Astrocyte (in vitro differentiated cells and primary cell): ENCODE data around the gene ACSBG1. TPM values are rescaled to one million over a fixed set of nuclear protein-coding genes. Genes with fewer than 3 reads are reported as not detected.

ENCODE experiments used
- DNase-seq: peaks from one replicate; pipeline ENCODE4 v3.0.0-alpha.2; 2010; ENCODE audit warnings: low read depth
- FAIRE-seq: peaks from 2 replicates; lab custom pipeline; 2011; peaks lifted over from hg19 to GRCh38; lab: Jason Lieb, UNC
- H2AFZ ChIP-seq: 2 replicates; pipeline ENCODE4 v1.6.0; 2012; ENCODE audit warnings: low read depth, low read length, inconsistent platforms
- H3K27ac ChIP-seq: 2 replicates; pipeline ENCODE4 v1.5.1; 2011; ENCODE audit warnings: low read depth, low read length, inconsistent platforms
- H3K27me3 ChIP-seq: 2 replicates; pipeline ENCODE4 v1.6.0; 2011; ENCODE audit warnings: low read length, inconsistent platforms; ENCODE audit not compliant: insufficient read depth
- H3K36me3 ChIP-seq: 2 replicates; pipeline ENCODE4 v1.5.1; 2011; ENCODE audit warnings: low read length, inconsistent platforms; ENCODE audit not compliant: insufficient read depth
- H3K4me1 ChIP-seq: 2 replicates; pipeline ENCODE4 v1.5.1; 2011; ENCODE audit warnings: low read length, inconsistent platforms; ENCODE audit not compliant: insufficient read depth
- H3K4me2 ChIP-seq: 2 replicates; pipeline ENCODE4 v1.6.0; 2012; ENCODE audit warnings: low read length, inconsistent platforms
- H3K4me3 ChIP-seq: 2 replicates; pipeline ENCODE4 v1.5.1; 2011; ENCODE audit warnings: low read depth, mild to moderate bottlenecking, low read length, inconsistent platforms; ENCODE audit not compliant: insufficient read depth
- H3K79me2 ChIP-seq: 2 replicates; pipeline ENCODE4 v1.6.0; 2012; ENCODE audit warnings: mild to moderate bottlenecking, low read length, inconsistent platforms; ENCODE audit not compliant: insufficient read depth
- H3K9ac ChIP-seq: 2 replicates; pipeline ENCODE4 v1.6.0; 2012; ENCODE audit warnings: mild to moderate bottlenecking, low read length, inconsistent platforms
- H3K9me3 ChIP-seq: 2 replicates; pipeline ENCODE4 v1.5.1; 2012; ENCODE audit warnings: low read depth, mild to moderate bottlenecking, low read length, inconsistent platforms; ENCODE audit not compliant: insufficient read depth
- H4K20me1 ChIP-seq: 2 replicates; pipeline ENCODE4 v1.6.0; 2012; ENCODE audit warnings: low read length, inconsistent platforms; ENCODE audit not compliant: insufficient read depth
- H3K27ac Mint-ChIP-seq: one replicate; pipeline ENCODE4 v1.8.0; 2021; ENCODE audit warnings: mild to moderate bottlenecking, mixed read lengths; ENCODE audit not compliant: unreplicated experiment
- H3K27me3 Mint-ChIP-seq: one replicate; pipeline ENCODE4 v1.8.0; 2021; ENCODE audit warnings: low read depth, mixed read lengths; ENCODE audit not compliant: unreplicated experiment
- H3K36me3 Mint-ChIP-seq: one replicate; pipeline ENCODE4 v1.8.0; 2021; ENCODE audit warnings: low read depth, mixed read lengths; ENCODE audit not compliant: unreplicated experiment
- H3K4me1 Mint-ChIP-seq: one replicate; pipeline ENCODE4 v1.8.0; 2021; ENCODE audit warnings: low read depth, mixed read lengths; ENCODE audit not compliant: unreplicated experiment
- H3K4me3 Mint-ChIP-seq: one replicate; pipeline ENCODE4 v1.8.0; 2021; ENCODE audit warnings: mild to moderate bottlenecking, moderate library complexity, mixed read lengths; ENCODE audit not compliant: unreplicated experiment
- H3K9me3 Mint-ChIP-seq: one replicate; pipeline ENCODE4 v1.8.0; 2021; ENCODE audit warnings: mild to moderate bottlenecking, mixed read lengths; ENCODE audit not compliant: unreplicated experiment
- CTCF ChIP-seq: IDR thresholded peaks from 2 replicates; pipeline ENCODE4 v1.5.1; 2011; ENCODE audit warnings: low read depth, mild to moderate bottlenecking, inconsistent platforms, low read length, moderate library complexity; ENCODE audit not compliant: insufficient read depth
- EZH2 ChIP-seq: IDR thresholded peaks from 2 replicates; pipeline ENCODE4 v1.6.1; 2012; ENCODE audit warnings: mild to moderate bottlenecking, low read length, inconsistent platforms; ENCODE audit not compliant: insufficient read depth
- total RNA-seq: library from RNA; stranded (reverse); gene quantifications from 2 replicates; pipeline ENCODE4 v1.2.1, GENCODE V29; 2021

Gene ACSBG1
- total RNA-seq, 1 donor from 2014 or later = not detected

GRCh38 chr15:78274994-78275393 is 40.6 kb upstream of the ACSBG1 start:
- Histone ChIP-seq H3K27me3 (no peaks in the 10 kb centered on the region), H3K9me3 (no peaks in the 10 kb centered on the region), H2AFZ (no peak overlapping the region), H3K27ac (no peak overlapping the region), H3K4me2 (no peak overlapping the region), H3K4me1 (no peaks in the 10 kb centered on the region), H3K9ac (no peak overlapping the region), H3K4me3 (no peak overlapping the region), H4K20me1 (peaks cover 3% of the 10 kb centered on the region), H3K79me2 (no peaks in the 10 kb centered on the region), H3K36me3 (peaks cover 4% of the 10 kb centered on the region)
- Mint-ChIP-seq H3K4me1 (peaks cover 9% of the 10 kb centered on the region), H3K9me3 (no peaks in the 10 kb centered on the region), H3K36me3 (peaks cover 5% of the 10 kb centered on the region), H3K27me3 (peaks cover 12% of the 10 kb centered on the region), H3K4me3 (no peak overlapping the region), H3K27ac (peak overlapping the region; percentile 47)
- no peak for DNase-seq
- TF ChIP-seq CTCF = no peak
- no peak for TF ChIP-seq EZH2
- FAIRE-seq = no peak

- FAIRE-seq (no peak), DNase-seq (no peak)
- Mint-ChIP-seq H3K27me3 (peaks cover 19% of the 10 kb centered on the region), H3K27ac (no peak overlapping the region), H3K9me3 (no peaks in the 10 kb centered on the region), H3K4me1 (peaks cover 9% of the 10 kb centered on the region), H3K36me3 (peaks cover under 1% of the 10 kb centered on the region), H3K4me3 (no peak overlapping the region)
- Histone ChIP-seq H3K27me3 (no peaks in the 10 kb centered on the region), H2AFZ (no peak overlapping the region), H3K9me3 (no peaks in the 10 kb centered on the region), H4K20me1 (no peaks in the 10 kb centered on the region), H3K4me3 (no peak overlapping the region), H3K9ac (no peak overlapping the region), H3K36me3 (peaks cover under 1% of the 10 kb centered on the region), H3K4me2 (no peak overlapping the region), H3K4me1 (no peaks in the 10 kb centered on the region), H3K79me2 (no peaks in the 10 kb centered on the region), H3K27ac (no peak overlapping the region)
- TF ChIP-seq EZH2 (no peak), CTCF (no peak)
Measured at GRCh38 chr15:78272776-78273175, 38.4 kb upstream of the ACSBG1 start.

- Mint-ChIP-seq H3K4me1 (peaks cover 9% of the 10 kb centered on the region), H3K27ac (no peak overlapping the region), H3K9me3 (no peaks in the 10 kb centered on the region), H3K36me3 (no peaks in the 10 kb centered on the region), H3K4me3 (no peak overlapping the region), H3K27me3 (peaks cover 21% of the 10 kb centered on the region)
- Histone ChIP-seq H2AFZ (no peak overlapping the region), H4K20me1 (no peaks in the 10 kb centered on the region), H3K9me3 (no peaks in the 10 kb centered on the region), H3K79me2 (no peaks in the 10 kb centered on the region), H3K36me3 (no peaks in the 10 kb centered on the region), H3K9ac (no peak overlapping the region), H3K4me3 (no peak overlapping the region), H3K27me3 (no peaks in the 10 kb centered on the region), H3K27ac (no peak overlapping the region), H3K4me1 (no peaks in the 10 kb centered on the region), H3K4me2 (no peak overlapping the region)
- no peak for DNase-seq
- no peak for FAIRE-seq
- no peak for TF ChIP-seq EZH2
- no peak for TF ChIP-seq CTCF
Measured at GRCh38 chr15:78272316-78272715, 38.0 kb upstream of the ACSBG1 start.
